GM23338 (cell line): ENCODE results near the gene ZNF787. TPM values are rescaled to one million over a fixed set of nuclear protein-coding genes. Genes with fewer than 3 reads are reported as not detected.
A peak's percentile ranks its signal among the peaks of the same experiment; 100 is the strongest.

Experiments used
- ATAC-seq: fragments of 200-7000 bp; cut with Tn5 transposase; 3 replicates; pipeline ENCODE4 v1.9.1; 2020
- DNase-seq: peaks from one replicate; pipeline ENCODE4 v3.0.0-alpha.2; 2015; ENCODE audit warnings: low spot score
- H2AFZ ChIP-seq: fragments of 200-600 bp; sonication (generic); 2 replicates; pipeline ENCODE4 v1.8.0; 2016; ENCODE audit warnings: antibody characterized with exemption, mild to moderate bottlenecking, moderate library complexity
- H3F3A ChIP-seq: fragments of 200-600 bp; sonication (generic); replicated peaks from 2 replicates; pipeline ENCODE4 v1.8.0; 2017; ENCODE audit warnings: antibody characterized with exemption, mixed run types, low read depth
- H3K27ac ChIP-seq: fragments of 200-600 bp; sonication (generic); 2 replicates; pipeline ENCODE4 v1.6.1; 2016; ENCODE audit warnings: low read depth
- H3K27me3 ChIP-seq: fragments of 200-600 bp; sonication (generic); 2 replicates; pipeline ENCODE4 v1.8.0; 2016; ENCODE audit warnings: mild to moderate bottlenecking, mixed run types, moderate library complexity; ENCODE audit not compliant: insufficient read depth
- H3K36me3 ChIP-seq: fragments of 200-600 bp; sonication (generic); 2 replicates; pipeline ENCODE4 v1.8.0; 2016; ENCODE audit warnings: mild to moderate bottlenecking; ENCODE audit not compliant: insufficient read depth
- H3K4me1 ChIP-seq: fragments of 200-600 bp; sonication (generic); 2 replicates; pipeline ENCODE4 v1.8.0; 2016; ENCODE audit warnings: mild to moderate bottlenecking, moderate library complexity; ENCODE audit not compliant: insufficient read depth
- H3K4me2 ChIP-seq: fragments of 200-600 bp; sonication (generic); 2 replicates; pipeline ENCODE4 v1.7.1; 2017; ENCODE audit warnings: mixed run types
- H3K4me3 ChIP-seq: fragments of 200-600 bp; sonication (generic); 2 replicates; pipeline ENCODE4 v1.6.1; 2016; ENCODE audit warnings: mixed run types
- H3K79me2 ChIP-seq: fragments of 200-600 bp; sonication (generic); replicated peaks from 2 replicates; pipeline ENCODE4 v1.8.0; 2017; ENCODE audit warnings: mild to moderate bottlenecking; ENCODE audit not compliant: insufficient read depth
- H3K9me2 ChIP-seq: fragments of 200-600 bp; sonication (generic); 2 replicates; pipeline ENCODE4 v1.8.0; 2017; ENCODE audit not compliant: insufficient read depth
- H4K20me1 ChIP-seq: fragments of 200-600 bp; sonication (generic); replicated peaks from 2 replicates; pipeline ENCODE4 v1.8.0; 2017; ENCODE audit warnings: mild to moderate bottlenecking; ENCODE audit not compliant: insufficient read depth
- H3K27ac Mint-ChIP-seq: 2 replicates; pipeline ENCODE4 v1.8.0; 2020; ENCODE audit warnings: inconsistent platforms, mild to moderate bottlenecking, moderate library complexity, mixed read lengths
- H3K27me3 Mint-ChIP-seq: 3 replicates; pipeline ENCODE4 v1.8.0; 2022; ENCODE audit warnings: low read depth, mild to moderate bottlenecking, moderate library complexity, mixed read lengths, inconsistent platforms; ENCODE audit not compliant: insufficient read depth, poor library complexity
- H3K36me3 Mint-ChIP-seq: 3 replicates; pipeline ENCODE4 v1.8.0; 2021; ENCODE audit warnings: low read depth, mild to moderate bottlenecking, inconsistent platforms, moderate library complexity, mixed read lengths
- H3K4me1 Mint-ChIP-seq: 3 replicates; pipeline ENCODE4 v1.8.0; 2020; ENCODE audit warnings: mild to moderate bottlenecking, inconsistent platforms, mixed read lengths
- H3K4me3 Mint-ChIP-seq: 3 replicates; pipeline ENCODE4 v1.8.0; 2021; ENCODE audit warnings: moderate library complexity, mild to moderate bottlenecking, inconsistent platforms, mixed read lengths
- H3K9me3 Mint-ChIP-seq: 3 replicates; pipeline ENCODE4 v1.8.0; 2020; ENCODE audit warnings: moderate library complexity, mild to moderate bottlenecking, inconsistent platforms, mixed read lengths
- ETS1 ChIP-seq: IDR thresholded peaks from 2 replicates; pipeline ENCODE4 v1.6.1; 2016; ENCODE audit warnings: antibody characterized with exemption
- JUNB ChIP-seq: IDR thresholded peaks from one replicate; pipeline ENCODE4 v1.6.1; 2016; ENCODE audit warnings: antibody characterized with exemption; ENCODE audit not compliant: unreplicated experiment
- NANOG ChIP-seq: IDR thresholded peaks from 2 replicates; pipeline ENCODE4 v1.6.1; 2016; ENCODE audit warnings: antibody characterized with exemption, borderline replicate concordance
- POLR2AphosphoS5 ChIP-seq: IDR thresholded peaks from 2 replicates; pipeline ENCODE4 v1.6.1; 2016; ENCODE audit warnings: antibody characterized with exemption, low read depth
- STAT1 ChIP-seq: IDR thresholded peaks from one replicate; pipeline ENCODE4 v1.6.1; 2016; ENCODE audit warnings: antibody characterized with exemption; ENCODE audit not compliant: unreplicated experiment
- ZNF114 ChIP-seq: fragments of 250-450 bp; sonication (Bioruptor Pico); IDR thresholded peaks from 2 replicates; pipeline ENCODE4 v1.5.0; 2020; ENCODE audit warnings: mild to moderate bottlenecking, moderate library complexity
- ZNF331 ChIP-seq: fragments of 250-450 bp; sonication (Bioruptor Pico); IDR thresholded peaks from 2 replicates; pipeline ENCODE4 v1.5.0; 2020; ENCODE audit warnings: low read depth, mild to moderate bottlenecking, moderate library complexity
- polyA plus RNA-seq: library from polyadenylated mRNA; unstranded; fragments of >200 nt; fragmentation: Nextera tagmentation; extraction: Ambion mirVana; gene quantifications from 2 replicates; pipeline ENCODE4 v1.2.1, GENCODE V29; 2016
- total RNA-seq: library from RNA; depleted of rRNA; stranded (reverse); fragments of >200 nt; shearing (Covaris generic); gene quantifications from 2 replicates; pipeline ENCODE4 v1.2.3, GENCODE V29; 2014
- TF ChIP-seq, protein P1 (sequence below): fragments of 250-450 bp; sonication (Bioruptor Pico); IDR thresholded peaks from 2 replicates; pipeline ENCODE4 v1.5.0; 2020; ENCODE audit warnings: mild to moderate bottlenecking, moderate library complexity
- TF ChIP-seq, protein P2 (sequence below), 2 experiments: fragments of 200-600 bp in 1 of 2; sonication (generic) in 1 of 2; conservative IDR thresholded peaks; 2 replicates each; pipeline versions ENCODE4 v1.5.1 to v1.6.1; 2016 to 2017; ENCODE audit warnings: antibody characterized with exemption in 2 of 2, low read depth in 2 of 2, mild to moderate bottlenecking in 2 of 2, moderate library complexity in 1 of 2

Gene ZNF787
- total and polyA plus RNA-seq, 2 experiments from 2014 or later, result 12.5 to 44.6 TPM

DNA sequence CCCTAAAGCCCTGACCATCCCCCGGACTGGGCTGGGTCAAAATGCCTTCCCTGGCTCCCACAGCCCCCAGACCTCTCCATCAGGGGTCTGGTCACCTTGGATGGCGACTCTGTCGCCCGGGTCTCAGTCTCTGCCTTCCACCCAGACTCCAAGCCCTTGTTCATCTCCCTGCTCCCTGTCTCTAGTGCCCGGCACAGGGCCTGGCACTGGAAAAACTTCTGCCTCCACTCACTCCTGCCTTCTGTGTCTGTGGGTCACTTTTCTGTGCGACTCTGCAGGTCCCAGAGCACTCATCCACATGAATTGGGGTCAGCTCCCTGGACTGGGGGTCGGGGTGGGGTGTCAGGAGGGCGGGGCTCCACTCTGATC, 1.1 kb downstream of the ZNF787 start:
- Histone ChIP-seq H3F3A (no peaks in the 10 kb centered on the region; the same call in 1 of the 2 replicates), H3K27ac (peak overlapping the region; percentile 88), H3K27me3 (no peaks in the 10 kb centered on the region), H2AFZ (no peak overlapping the region), H3K9me2 (no peaks in the 10 kb centered on the region), H3K4me3 (peak overlapping the region; percentile 93), H3K36me3 (no peaks in the 10 kb centered on the region; the same call in 1 of the 2 replicates), H3K79me2 (peaks cover 54% of the 10 kb centered on the region), H4K20me1 (peaks cover 12% of the 10 kb centered on the region; the same call in 1 of the 2 replicates), H3K4me1 (peaks cover 16% of the 10 kb centered on the region), H3K4me2 (peak overlapping the region; percentile 97)
- ATAC-seq, result no peak
- DNase-seq, result no peak
- TF ChIP-seq JUNB (no peak), STAT1 (no peak), ZNF331 (no peak)
- TF ChIP-seq, protein P1, sequence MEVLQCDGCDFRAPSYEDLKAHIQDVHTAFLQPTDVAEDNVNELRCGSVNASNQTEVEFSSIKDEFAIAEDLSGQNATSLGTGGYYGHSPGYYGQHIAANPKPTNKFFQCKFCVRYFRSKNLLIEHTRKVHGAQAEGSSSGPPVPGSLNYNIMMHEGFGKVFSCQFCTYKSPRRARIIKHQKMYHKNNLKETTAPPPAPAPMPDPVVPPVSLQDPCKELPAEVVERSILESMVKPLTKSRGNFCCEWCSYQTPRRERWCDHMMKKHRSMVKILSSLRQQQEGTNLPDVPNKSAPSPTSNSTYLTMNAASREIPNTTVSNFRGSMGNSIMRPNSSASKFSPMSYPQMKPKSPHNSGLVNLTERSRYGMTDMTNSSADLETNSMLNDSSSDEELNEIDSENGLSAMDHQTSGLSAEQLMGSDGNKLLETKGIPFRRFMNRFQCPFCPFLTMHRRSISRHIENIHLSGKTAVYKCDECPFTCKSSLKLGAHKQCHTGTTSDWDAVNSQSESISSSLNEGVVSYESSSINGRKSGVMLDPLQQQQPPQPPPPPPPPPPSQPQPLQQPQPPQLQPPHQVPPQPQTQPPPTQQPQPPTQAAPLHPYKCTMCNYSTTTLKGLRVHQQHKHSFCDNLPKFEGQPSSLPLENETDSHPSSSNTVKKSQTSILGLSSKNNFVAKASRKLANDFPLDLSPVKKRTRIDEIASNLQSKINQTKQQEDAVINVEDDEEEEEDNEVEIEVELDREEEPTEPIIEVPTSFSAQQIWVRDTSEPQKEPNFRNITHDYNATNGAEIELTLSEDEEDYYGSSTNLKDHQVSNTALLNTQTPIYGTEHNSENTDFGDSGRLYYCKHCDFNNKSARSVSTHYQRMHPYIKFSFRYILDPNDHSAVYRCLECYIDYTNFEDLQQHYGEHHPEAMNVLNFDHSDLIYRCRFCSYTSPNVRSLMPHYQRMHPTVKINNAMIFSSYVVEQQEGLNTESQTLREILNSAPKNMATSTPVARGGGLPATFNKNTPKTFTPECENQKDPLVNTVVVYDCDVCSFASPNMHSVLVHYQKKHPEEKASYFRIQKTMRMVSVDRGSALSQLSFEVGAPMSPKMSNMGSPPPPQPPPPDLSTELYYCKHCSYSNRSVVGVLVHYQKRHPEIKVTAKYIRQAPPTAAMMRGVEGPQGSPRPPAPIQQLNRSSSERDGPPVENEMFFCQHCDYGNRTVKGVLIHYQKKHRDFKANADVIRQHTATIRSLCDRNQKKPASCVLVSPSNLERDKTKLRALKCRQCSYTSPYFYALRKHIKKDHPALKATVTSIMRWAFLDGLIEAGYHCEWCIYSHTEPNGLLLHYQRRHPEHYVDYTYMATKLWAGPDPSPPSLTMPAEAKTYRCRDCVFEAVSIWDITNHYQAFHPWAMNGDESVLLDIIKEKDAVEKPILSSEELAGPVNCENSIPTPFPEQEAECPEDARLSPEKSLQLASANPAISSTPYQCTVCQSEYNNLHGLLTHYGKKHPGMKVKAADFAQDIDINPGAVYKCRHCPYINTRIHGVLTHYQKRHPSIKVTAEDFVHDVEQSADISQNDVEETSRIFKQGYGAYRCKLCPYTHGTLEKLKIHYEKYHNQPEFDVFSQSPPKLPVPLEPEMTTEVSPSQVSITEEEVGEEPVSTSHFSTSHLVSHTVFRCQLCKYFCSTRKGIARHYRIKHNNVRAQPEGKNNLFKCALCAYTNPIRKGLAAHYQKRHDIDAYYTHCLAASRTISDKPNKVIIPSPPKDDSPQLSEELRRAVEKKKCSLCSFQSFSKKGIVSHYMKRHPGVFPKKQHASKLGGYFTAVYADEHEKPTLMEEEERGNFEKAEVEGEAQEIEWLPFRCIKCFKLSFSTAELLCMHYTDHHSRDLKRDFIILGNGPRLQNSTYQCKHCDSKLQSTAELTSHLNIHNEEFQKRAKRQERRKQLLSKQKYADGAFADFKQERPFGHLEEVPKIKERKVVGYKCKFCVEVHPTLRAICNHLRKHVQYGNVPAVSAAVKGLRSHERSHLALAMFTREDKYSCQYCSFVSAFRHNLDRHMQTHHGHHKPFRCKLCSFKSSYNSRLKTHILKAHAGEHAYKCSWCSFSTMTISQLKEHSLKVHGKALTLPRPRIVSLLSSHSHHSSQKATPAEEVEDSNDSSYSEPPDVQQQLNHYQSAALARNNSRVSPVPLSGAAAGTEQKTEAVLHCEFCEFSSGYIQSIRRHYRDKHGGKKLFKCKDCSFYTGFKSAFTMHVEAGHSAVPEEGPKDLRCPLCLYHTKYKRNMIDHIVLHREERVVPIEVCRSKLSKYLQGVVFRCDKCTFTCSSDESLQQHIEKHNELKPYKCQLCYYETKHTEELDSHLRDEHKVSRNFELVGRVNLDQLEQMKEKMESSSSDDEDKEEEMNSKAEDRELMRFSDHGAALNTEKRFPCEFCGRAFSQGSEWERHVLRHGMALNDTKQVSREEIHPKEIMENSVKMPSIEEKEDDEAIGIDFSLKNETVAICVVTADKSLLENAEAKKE, result no peak
- Mint-ChIP-seq H3K4me1 (peaks cover 37% of the 10 kb centered on the region), H3K4me3 (peak overlapping the region; percentile 88), H3K27ac (peak overlapping the region; percentile 92), H3K27me3 (peaks cover 6% of the 10 kb centered on the region), H3K9me3 (no peaks in the 10 kb centered on the region; the same call in 2 of the 3 replicates), H3K36me3 (peaks cover 15% of the 10 kb centered on the region)

DNA sequence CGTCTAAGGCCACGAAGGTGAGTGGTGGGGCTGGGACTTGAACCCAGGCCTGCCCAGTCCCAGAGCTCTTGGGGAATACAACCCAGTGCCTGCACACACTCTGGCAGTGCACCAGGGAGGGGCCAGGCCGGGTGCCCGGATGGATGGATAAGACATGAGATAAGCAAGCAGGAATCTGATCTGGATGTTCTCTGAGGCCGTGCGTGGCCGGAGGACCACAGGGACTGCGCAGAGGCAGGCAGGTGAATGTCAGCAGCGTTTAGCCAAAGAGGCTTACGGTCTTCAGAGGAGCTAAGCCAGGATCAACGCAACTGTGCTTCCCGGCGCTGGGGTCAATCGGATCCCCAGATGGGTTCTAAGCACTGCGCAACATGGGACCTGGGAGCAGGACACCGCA, 1.5 kb downstream of the ZNF787 start:
- H3K27me3 ChIP-seq, result no peaks in the 10 kb centered on the region
- peak overlapping the region; percentile 88 for H3K4me3 Mint-ChIP-seq
- H3K9me2 ChIP-seq, result no peaks in the 10 kb centered on the region
- H3F3A ChIP-seq, result no peaks in the 10 kb centered on the region; the same call in 1 of the 2 replicates
- H3K27ac Mint-ChIP-seq, result peak overlapping the region; percentile 92
- H3K36me3 Mint-ChIP-seq, result peaks cover 15% of the 10 kb centered on the region
- H3K27me3 Mint-ChIP-seq, result peaks cover 10% of the 10 kb centered on the region
- DNase-seq (no peak), ATAC-seq (no peak)
- peaks cover 41% of the 10 kb centered on the region for H3K4me1 Mint-ChIP-seq
- no peaks in the 10 kb centered on the region; the same call in 1 of the 2 replicates for H3K36me3 ChIP-seq
- peak overlapping the region; percentile 88 for H3K27ac ChIP-seq
- H3K4me2 ChIP-seq, result peak overlapping the region; percentile 97
- peak overlapping the region; percentile 93 for H3K4me3 ChIP-seq
- no peaks in the 10 kb centered on the region; the same call in 2 of the 3 replicates for H3K9me3 Mint-ChIP-seq
- H4K20me1 ChIP-seq, result peaks cover 16% of the 10 kb centered on the region
- H3K4me1 ChIP-seq, result peaks cover 20% of the 10 kb centered on the region
- no peak overlapping the region for H2AFZ ChIP-seq
- H3K79me2 ChIP-seq, result peaks cover 58% of the 10 kb centered on the region
- no peak for TF ChIP-seq NANOG
- TF ChIP-seq ETS1, result no peak
- TF ChIP-seq POLR2AphosphoS5, result no peak
- TF ChIP-seq, protein P2, sequence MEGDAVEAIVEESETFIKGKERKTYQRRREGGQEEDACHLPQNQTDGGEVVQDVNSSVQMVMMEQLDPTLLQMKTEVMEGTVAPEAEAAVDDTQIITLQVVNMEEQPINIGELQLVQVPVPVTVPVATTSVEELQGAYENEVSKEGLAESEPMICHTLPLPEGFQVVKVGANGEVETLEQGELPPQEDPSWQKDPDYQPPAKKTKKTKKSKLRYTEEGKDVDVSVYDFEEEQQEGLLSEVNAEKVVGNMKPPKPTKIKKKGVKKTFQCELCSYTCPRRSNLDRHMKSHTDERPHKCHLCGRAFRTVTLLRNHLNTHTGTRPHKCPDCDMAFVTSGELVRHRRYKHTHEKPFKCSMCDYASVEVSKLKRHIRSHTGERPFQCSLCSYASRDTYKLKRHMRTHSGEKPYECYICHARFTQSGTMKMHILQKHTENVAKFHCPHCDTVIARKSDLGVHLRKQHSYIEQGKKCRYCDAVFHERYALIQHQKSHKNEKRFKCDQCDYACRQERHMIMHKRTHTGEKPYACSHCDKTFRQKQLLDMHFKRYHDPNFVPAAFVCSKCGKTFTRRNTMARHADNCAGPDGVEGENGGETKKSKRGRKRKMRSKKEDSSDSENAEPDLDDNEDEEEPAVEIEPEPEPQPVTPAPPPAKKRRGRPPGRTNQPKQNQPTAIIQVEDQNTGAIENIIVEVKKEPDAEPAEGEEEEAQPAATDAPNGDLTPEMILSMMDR (conservative IDR thresholded peaks at IDR 0.05; ENCODE audit: low read depth in 2 of 2), result no peak
- no peak for TF ChIP-seq STAT1
- TF ChIP-seq ZNF114 (CRISPR knock-in tag), result no peak
